K562 (cell line): ENCODE measurements around the gene VARS1. TPM values are rescaled to one million over a fixed set of nuclear protein-coding genes. Genes with fewer than 3 reads are reported as not detected.

ENCODE experiments used
- ARNT ChIP-seq, 2 experiments: fragments of 450-650 bp; IDR thresholded peaks; 2 replicates each; pipeline ENCODE4 v1.6.1; 2016; ENCODE audit warnings: mild to moderate bottlenecking in 1 of 2
- DIDO1 ChIP-seq: fragments of 450-650 bp; IDR thresholded peaks from 2 replicates; pipeline ENCODE4 v1.6.1; 2016; ENCODE audit warnings: low read depth, missing biosample characterization, missing genetic modification characterization
- EP300 ChIP-seq: IDR thresholded peaks from 2 replicates; pipeline ENCODE4 v1.6.1; 2012; ENCODE audit warnings: low read length, improper control_type of control experiment
- FOXO4 ChIP-seq: fragments of 450-650 bp; formaldehyde crosslinking; IDR thresholded peaks from 2 replicates; pipeline ENCODE4 v1.4.0; 2020; ENCODE audit warnings: mild to moderate bottlenecking, moderate library complexity
- HBP1 ChIP-seq: fragments of 450-650 bp; formaldehyde crosslinking; IDR thresholded peaks from 2 replicates; pipeline ENCODE4 v1.4.0; 2022; ENCODE audit warnings: missing genetic modification characterization
- KLF13 ChIP-seq: fragments of 450-650 bp; IDR thresholded peaks from 2 replicates; pipeline ENCODE4 v1.6.1; 2016; ENCODE audit warnings: missing genetic modification characterization, low read depth, mild to moderate bottlenecking, missing compliant biosample characterization, moderate library complexity, borderline replicate concordance
- MEIS2 ChIP-seq: fragments of 450-650 bp; IDR thresholded peaks from 2 replicates; pipeline ENCODE4 v1.6.1; 2014; ENCODE audit warnings: mild to moderate bottlenecking; ENCODE audit not compliant: partially characterized antibody
- NBN ChIP-seq: fragments of 450-650 bp; IDR thresholded peaks from 2 replicates; pipeline ENCODE4 v1.6.1; 2016; ENCODE audit warnings: low read depth, mild to moderate bottlenecking
- NFXL1 ChIP-seq: fragments of 450-650 bp; formaldehyde crosslinking; IDR thresholded peaks from 2 replicates; pipeline ENCODE4 v1.4.0; 2021; ENCODE audit warnings: mild to moderate bottlenecking
- PCBP1 ChIP-seq: fragments of 200-400 bp; formaldehyde crosslinking; IDR thresholded peaks from 2 replicates; pipeline ENCODE4 v1.6.1; 2018; ENCODE audit warnings: mild to moderate bottlenecking, low read depth, low read length; ENCODE audit not compliant: poor library complexity, severe bottlenecking
- POLR2A ChIP-seq: fragments of 450-650 bp; conservative IDR thresholded peaks from 2 replicates; pipeline ENCODE4 v1.6.1; 2016
- RNF2 ChIP-seq: sonication (generic); IDR thresholded peaks from 2 replicates; pipeline ENCODE4 v1.6.1; 2016
- TGIF2 ChIP-seq: sonication (generic); formaldehyde crosslinking; IDR thresholded peaks from 2 replicates; pipeline ENCODE4 v1.8.1; 2022; ENCODE audit warnings: mild to moderate bottlenecking, missing genetic modification reagents, moderate library complexity
- UBTF ChIP-seq, 2 experiments: IDR thresholded peaks; 2 replicates each; pipeline ENCODE4 v1.6.1; 2012; ENCODE audit warnings: improper control_type of control experiment in 2 of 2, low read depth in 2 of 2, low read length in 2 of 2, borderline replicate concordance in 1 of 2
- VEZF1 ChIP-seq: fragments of 200-800 bp; sonication (Bioruptor generic); IDR thresholded peaks from 2 replicates; pipeline ENCODE4 v1.6.1; 2017; ENCODE audit warnings: missing genetic modification characterization, missing compliant biosample characterization
- ZBED1 ChIP-seq: IDR thresholded peaks from 2 replicates; pipeline ENCODE4 v1.6.1; 2014
- ZBTB7A ChIP-seq: IDR thresholded peaks from 2 replicates; pipeline ENCODE4 v1.6.1; 2011; ENCODE audit warnings: low read depth, mild to moderate bottlenecking, low read length, moderate library complexity, borderline replicate concordance; ENCODE audit not compliant: control insufficient read depth
- ZC3H8 ChIP-seq: fragments of 450-650 bp; IDR thresholded peaks from 2 replicates; pipeline ENCODE4 v1.6.1; 2017
- ZFP36 ChIP-seq: fragments of 150-350 bp; IDR thresholded peaks from 2 replicates; pipeline ENCODE4 v1.6.1; 2018; ENCODE audit warnings: low read length, low read depth; ENCODE audit not compliant: partially characterized antibody
- ZFX ChIP-seq: sonication (generic); formaldehyde crosslinking; IDR thresholded peaks from 2 replicates; pipeline ENCODE4 v1.8.0; 2022; ENCODE audit warnings: mild to moderate bottlenecking, missing genetic modification reagents, moderate library complexity
- ZNF12 ChIP-seq: sonication (generic); formaldehyde crosslinking; IDR thresholded peaks from 2 replicates; pipeline ENCODE4 v1.4.0; 2020; ENCODE audit warnings: mild to moderate bottlenecking, missing genetic modification reagents
- ZNF121 ChIP-seq: sonication (generic); formaldehyde crosslinking; conservative IDR thresholded peaks from 2 replicates; pipeline ENCODE4 v1.8.0; 2022; ENCODE audit warnings: missing genetic modification reagents
- ZNF253 ChIP-seq: fragments of 250-450 bp; sonication (Bioruptor Pico); conservative IDR thresholded peaks from 2 replicates; pipeline ENCODE4 v1.6.1; 2021; ENCODE audit warnings: mild to moderate bottlenecking
- ZNF551 ChIP-seq: fragments of 250-450 bp; sonication (Bioruptor Pico); IDR thresholded peaks from 2 replicates; pipeline ENCODE4 v1.5.0; 2021; ENCODE audit warnings: mild to moderate bottlenecking, moderate library complexity
- polyA plus RNA-seq, 8 experiments: library from polyadenylated mRNA; depleted of rRNA in 4 of 8; stranded (reverse) in 5 of 8; unstranded in 3 of 8; fragments of >200 nt; fragmentation: Nextera tagmentation in 2 of 8; fragmentation: Illumina TruSeq in 1 of 8; extraction: Ambion mirVana in 2 of 8; extraction: Trizol in 1 of 8; gene quantifications; 2 replicates each; pipeline versions ENCODE4 v1.2.1 to v1.2.3, GENCODE V29; 2011 to 2014; ENCODE audit warnings: inconsistent platforms in 1 of 8, missing spikeins in 1 of 8
- total RNA-seq, 7 experiments: library from RNA; depleted of rRNA in 6 of 7; stranded (reverse); fragments of >200 nt in 6 of 7; fragmentation: Illumina TruSeq in 2 of 7; extraction: Trizol in 2 of 7; gene quantifications; 2 replicates each; pipeline versions ENCODE4 v1.2.1 to v1.2.3, GENCODE V29; 2011 to 2021; ENCODE audit warnings: low replicate concordance in 1 of 7

Gene VARS1
- total and polyA plus RNA-seq, 9 of the 15 experiments (the other 6 are each of a cell fraction or from before 2014, with no cell fraction given), result 2.9 to 488 (median 130) TPM

- TF ChIP-seq ZNF253 (CRISPR knock-in tag) (no peak), KLF13 (no peak), ZNF12 (CRISPR knock-in tag) (no peak), FOXO4 (CRISPR knock-in tag) (peak; percentile 66; the same call in 1 of the 2 replicates), ZC3H8 (no peak), EP300 (peak; percentile 14; the same call in 1 of the 2 replicates), MEIS2 (no peak), PCBP1 (no peak), DIDO1 (tag) (no peak), POLR2A (no peak), ZNF121 (CRISPR knock-in tag) (no peak), ZBTB7A (no peak), UBTF (IDR thresholded peaks at IDR 0.05; ENCODE audit: borderline replicate concordance in 1 of 2, low read depth in 2 of 2, low read length in 2 of 2) (no peak), NFXL1 (CRISPR knock-in tag) (no peak), TGIF2 (CRISPR knock-in tag) (no peak), VEZF1 (no peak), HBP1 (no peak), ZNF551 (CRISPR knock-in tag) (no peak), ZFP36 (no peak), NBN (no peak), ARNT (IDR thresholded peaks at IDR 0.05) (no peak), ZFX (CRISPR knock-in tag) (no peak), RNF2 (no peak), ZBED1 (no peak)
Measured at GRCh38 chr6:31750411-31751022, 45.0 kb downstream of the VARS1 start (continued).
